GM18498 (cell line): Measurements from ENCODE around the gene HYCC1.
"Not testable (repeated sequence)": the region's sequence is repeated elsewhere in the genome, so short reads cannot be mapped to it uniquely, and the experiment has no call there.

ENCODE experiments used
- ATAC-seq: cut with Tn5 transposase; IDR thresholded peaks from one replicate; pipeline ENCODE4 v1.9.1; 2021; ENCODE audit warnings: mild to moderate bottlenecking, moderate library complexity; ENCODE audit not compliant: unreplicated experiment

HYCC1 gene

GRCh38 chr7:22989643-22990587 lies 24.0 kb downstream of the HYCC1 start:
- ATAC-seq, result no peak

GRCh38 chr7:22985436-22985835 lies 28.5 kb downstream of the HYCC1 start:
- ATAC-seq, result no peak

GRCh38 chr7:22983257-22983855 lies 30.6 kb downstream of the HYCC1 start:
- ATAC-seq, result no peak

- ATAC-seq, result no peak
Measured at GRCh38 chr7:22980422-22980821, 33.5 kb downstream of the HYCC1 start.

- no peak for ATAC-seq
Measured at GRCh38 chr7:22979861-22980260, 34.1 kb downstream of the HYCC1 start.

GRCh38 chr7:22979251-22979650 lies 34.7 kb downstream of the HYCC1 start:
- ATAC-seq, result no peak

GRCh38 chr7:22974636-22975035 lies 39.3 kb downstream of the HYCC1 start:
- not testable (repeated sequence) for ATAC-seq

GRCh38 chr7:22972207-22972606 lies 41.7 kb downstream of the HYCC1 start:
- no peak for ATAC-seq

GRCh38 chr7:22969010-22969431 lies 44.9 kb downstream of the HYCC1 start:
- ATAC-seq, result no peak
